ENCODE measurements around the gene MRGPRE.
"Not testable (repeated sequence)": the region's sequence is repeated elsewhere in the genome, so short reads cannot be mapped to it uniquely, and the experiment has no call there.

GRCh38 chr11:3254773-3255172 is 22.6 kb upstream of the MRGPRE start:
- not testable (repeated sequence) for TF ChIP-seq CTCF (optimal IDR thresholded peaks at IDR 0.05 in 1 of 3, IDR thresholded peaks at IDR 0.05 in 1 of 3, conservative IDR thresholded peaks at IDR 0.05 in 1 of 3; ENCODE audit: extremely low read depth in 1 of 3, insufficient read depth in 2 of 3, low read length in 3 of 3); EZH2 (IDR thresholded peaks at IDR 0.05; ENCODE audit: low read length)

All from keratinocyte (primary cell).